ENCODE data around the gene TRIM26. TPM values are rescaled to one million over a fixed set of nuclear protein-coding genes. Genes with fewer than 3 reads are reported as not detected.

The TRIM26 gene
- total RNA-seq, 6 donors from 2014 or later: 38.4 to 67.1 (median 53.8) TPM

GRCh38 chr6:30151580-30151979, 61.6 kb downstream of the TRIM26 start:
- H3K4me1 ChIP-seq: peaks cover 4 to 9% (median 7%) of the 10 kb centered on the region in 4 donors
- 57 to 69% methylated on average over 3 of the region's 3 CpGs for WGBS, 2 donors
- no peak overlapping the region for H3K27ac ChIP-seq
- no peaks in the 10 kb centered on the region for H3K36me3 ChIP-seq
- TF ChIP-seq POLR2AphosphoS5 (IDR thresholded peaks at IDR 0.05) (no peak), POLR2A (IDR thresholded peaks at IDR 0.05) (no peak), CTCF (IDR thresholded peaks at IDR 0.05) (no peak)
- H3K4me3 ChIP-seq: no peak overlapping the region
- ATAC-seq (ENCODE audit: low FRiP score in 2 of 2): no peak
- no peaks in the 10 kb centered on the region for H3K27me3 ChIP-seq
- no peak for DNase-seq
- H3K9me3 ChIP-seq: no peaks in the 10 kb centered on the region

GRCh38 chr6:30150671-30151395, 62.4 kb downstream of the TRIM26 start:
- ATAC-seq (ENCODE audit: low FRiP score in 2 of 2) (no peak), DNase-seq (no peak)
- Histone ChIP-seq H3K4me3 (no peak overlapping the region), H3K9me3 (no peaks in the 10 kb centered on the region), H3K27ac (no peak overlapping the region), H3K36me3 (no peaks in the 10 kb centered on the region), H3K4me1 (peaks cover 0 to 4% (median 2%) of the 10 kb centered on the region in 4 donors), H3K27me3 (no peaks in the 10 kb centered on the region)
- TF ChIP-seq EP300 (IDR thresholded peaks at IDR 0.05) (no peak), CTCF (IDR thresholded peaks at IDR 0.05) (no peak), POLR2A (IDR thresholded peaks at IDR 0.05) (no peak), POLR2AphosphoS5 (IDR thresholded peaks at IDR 0.05) (no peak)
- WGBS, 2 donors: 88 to 92% methylated on average over 10 of the region's 10 CpGs

- no peaks in the 10 kb centered on the region for H3K4me1 ChIP-seq
- 65 to 66% methylated on average over 7 of the region's 7 CpGs for WGBS, 2 donors
- no peak overlapping the region for H3K4me3 ChIP-seq
- no peak for ATAC-seq (ENCODE audit: low FRiP score in 2 of 2)
- no peaks in the 10 kb centered on the region for H3K27me3 ChIP-seq
- TF ChIP-seq POLR2A (IDR thresholded peaks at IDR 0.05) (no peak), CTCF (IDR thresholded peaks at IDR 0.05) (no peak), POLR2AphosphoS5 (IDR thresholded peaks at IDR 0.05) (no peak), EP300 (IDR thresholded peaks at IDR 0.05) (no peak)
- H3K9me3 ChIP-seq: no peaks in the 10 kb centered on the region
- no peak for DNase-seq
- no peaks in the 10 kb centered on the region for H3K36me3 ChIP-seq
- H3K27ac ChIP-seq: no peak overlapping the region
Observed at GRCh38 chr6:30149858-30150550, 63.2 kb downstream of the TRIM26 start.

GRCh38 chr6:30149234-30149633, 64.0 kb downstream of the TRIM26 start:
- Histone ChIP-seq H3K27me3 (no peaks in the 10 kb centered on the region), H3K27ac (no peak overlapping the region), H3K36me3 (no peaks in the 10 kb centered on the region), H3K9me3 (no peaks in the 10 kb centered on the region), H3K4me1 (no peaks in the 10 kb centered on the region), H3K4me3 (no peak overlapping the region)
- 59 to 60% methylated on average over 3 of the region's 3 CpGs for WGBS, 2 donors
- TF ChIP-seq EP300 (IDR thresholded peaks at IDR 0.05) (no peak), CTCF (IDR thresholded peaks at IDR 0.05) (no peak), POLR2AphosphoS5 (IDR thresholded peaks at IDR 0.05) (no peak), POLR2A (IDR thresholded peaks at IDR 0.05) (no peak)
- no peak for DNase-seq
- no peak for ATAC-seq (ENCODE audit: low FRiP score in 2 of 2)

Measured in upper lobe of left lung (tissue), 6 donors.